Activated gamma-delta T cell treated with Interleukin-2 at 50 U/mL for 16 hours (primary cell): Measurements from ENCODE around the gene RAB3D.

Experiments used
- DNase-seq: peaks from one replicate; pipeline ENCODE4 v3.0.0-alpha.2; 2020

RAB3D gene

GRCh38 chr19:11295180-11295579 lies 44.3 kb downstream of the RAB3D start:
- no peak for DNase-seq

GRCh38 chr19:11293433-11294389 lies 45.7 kb downstream of the RAB3D start:
- DNase-seq = peak; percentile 75

- no peak for DNase-seq
Measured at GRCh38 chr19:11291991-11292390, 47.5 kb downstream of the RAB3D start.

GRCh38 chr19:11291415-11291814 lies 48.0 kb downstream of the RAB3D start:
- DNase-seq = no peak

GRCh38 chr19:11290256-11290655 lies 49.2 kb downstream of the RAB3D start:
- no peak for DNase-seq

GRCh38 chr19:11288349-11288748 lies 51.1 kb downstream of the RAB3D start:
- no peak for DNase-seq

GRCh38 chr19:11286312-11286974 lies 53.0 kb downstream of the RAB3D start:
- DNase-seq = no peak

GRCh38 chr19:11284515-11284914 lies 54.9 kb downstream of the RAB3D start:
- no peak for DNase-seq

GRCh38 chr19:11281356-11282049 lies 58.0 kb downstream of the RAB3D start:
- DNase-seq = no peak

- peak; percentile 35 for DNase-seq
Measured at GRCh38 chr19:11279505-11280236, 59.8 kb downstream of the RAB3D start.

- no peak for DNase-seq
Measured at GRCh38 chr19:11278670-11279069, 60.8 kb downstream of the RAB3D start.

- DNase-seq = no peak
Measured at GRCh38 chr19:11274533-11275086, 64.8 kb downstream of the RAB3D start.

- no peak for DNase-seq
Measured at GRCh38 chr19:11273989-11274388, 65.5 kb downstream of the RAB3D start.

GRCh38 chr19:11273296-11273695 lies 66.2 kb downstream of the RAB3D start:
- no peak for DNase-seq
